HG02759 (cell line): ENCODE data around the gene TNFSF12.

Experiments used
- ATAC-seq: cut with Tn5 transposase; IDR thresholded peaks from one replicate; pipeline ENCODE4 v1.9.1; 2021; ENCODE audit warnings: mild to moderate bottlenecking, moderate library complexity; ENCODE audit not compliant: unreplicated experiment

Gene TNFSF12

GRCh38 chr17:7563115-7563869 lies 14.4 kb downstream of the TNFSF12 start:
- no peak for ATAC-seq

- ATAC-seq = no peak
Observed at GRCh38 chr17:7569571-7569970, 20.7 kb downstream of the TNFSF12 start.

GRCh38 chr17:7570351-7570750 lies 21.5 kb downstream of the TNFSF12 start:
- ATAC-seq = no peak

DNA sequence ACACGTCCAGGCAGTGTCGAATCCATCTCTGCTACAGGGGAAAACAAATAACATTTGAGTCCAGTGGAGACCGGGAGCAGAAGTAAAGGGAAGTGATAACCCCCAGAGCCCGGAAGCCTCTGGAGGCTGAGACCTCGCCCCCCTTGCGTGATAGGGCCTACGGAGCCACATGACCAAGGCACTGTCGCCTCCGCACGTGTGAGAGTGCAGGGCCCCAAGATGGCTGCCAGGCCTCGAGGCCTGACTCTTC lies 23.4 kb downstream of the TNFSF12 start:
- no peak for ATAC-seq

- peak; percentile 89 for ATAC-seq
Observed at GRCh38 chr17:7572588-7573323, 23.9 kb downstream of the TNFSF12 start.

GRCh38 chr17:7573324-7574080 lies 24.6 kb downstream of the TNFSF12 start:
- ATAC-seq = no peak

DNA sequence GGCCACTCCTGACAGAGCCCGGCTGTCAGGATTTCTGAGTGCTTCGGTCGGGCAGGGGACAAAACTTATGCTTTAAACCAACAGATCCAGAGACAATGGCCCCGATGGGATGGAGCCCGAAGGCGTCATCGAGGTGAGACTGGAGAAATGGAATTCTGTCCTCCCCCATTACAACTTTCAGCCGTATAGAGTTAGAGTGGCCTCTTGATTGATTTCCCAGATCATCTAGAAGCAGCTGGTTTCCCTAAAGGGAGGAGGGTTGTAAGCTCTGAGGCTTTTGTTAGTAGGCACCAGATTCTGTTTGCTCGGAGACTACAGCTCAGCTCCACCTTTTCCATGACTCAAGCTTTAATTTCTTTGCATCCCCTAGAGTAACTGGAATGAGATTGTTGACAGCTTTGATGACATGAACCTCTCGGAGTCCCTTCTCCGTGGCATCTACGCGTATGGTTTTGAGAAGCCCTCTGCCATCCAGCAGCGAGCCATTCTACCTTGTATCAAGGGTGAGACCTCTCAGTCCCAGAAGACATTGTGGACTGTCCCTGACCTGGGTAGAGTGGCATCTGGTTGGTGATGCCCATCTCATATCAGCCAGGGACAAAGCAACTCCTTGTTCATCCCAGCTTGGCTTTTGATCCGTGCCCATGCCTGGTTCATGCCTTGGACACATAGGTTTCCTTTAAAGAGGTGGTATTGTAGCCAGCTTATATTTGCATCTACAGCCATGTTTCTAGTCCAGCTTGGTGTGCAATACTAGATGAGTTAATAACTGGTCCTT lies 25.5 kb downstream of the TNFSF12 start:
- ATAC-seq = no peak

DNA sequence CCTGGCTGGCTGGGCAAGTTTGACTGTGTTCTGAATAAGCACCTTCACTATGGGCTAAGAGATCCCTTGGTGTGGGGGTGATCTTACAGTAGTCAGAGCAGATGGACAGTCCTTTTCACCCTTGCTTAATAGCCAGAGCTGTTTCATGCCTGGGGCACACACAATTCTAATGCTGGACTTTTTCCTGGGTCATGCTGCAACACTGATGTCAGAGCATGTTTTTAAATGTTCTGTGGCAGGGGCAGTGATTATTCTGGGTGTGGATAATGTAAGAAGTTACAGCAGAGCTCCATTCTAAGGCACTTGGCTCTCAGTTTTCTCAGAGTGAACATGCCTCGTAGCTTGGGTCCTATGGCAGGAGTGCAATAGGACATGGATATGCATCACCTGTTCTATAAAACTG lies 26.6 kb downstream of the TNFSF12 start:
- ATAC-seq = no peak

DNA sequence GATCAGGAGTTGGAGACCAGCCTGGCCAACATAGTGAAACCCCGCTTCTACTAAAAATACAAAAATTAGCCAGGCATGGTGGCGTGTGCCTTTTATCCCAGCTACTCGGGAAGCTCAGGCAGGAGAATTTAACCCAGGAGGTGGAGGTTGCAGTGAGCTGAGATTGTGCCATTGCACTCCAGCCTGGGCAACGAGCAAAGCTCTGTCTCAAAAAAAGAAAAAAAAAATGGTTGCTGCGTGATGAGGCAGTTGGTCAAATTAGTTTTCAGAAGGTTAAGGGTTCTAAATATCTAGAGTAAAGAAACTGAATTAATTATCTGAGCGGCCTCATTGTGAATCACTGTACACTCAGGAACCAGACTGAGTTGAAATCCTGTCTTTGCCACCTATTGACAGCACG lies 27.1 kb downstream of the TNFSF12 start:
- ATAC-seq = no peak

GRCh38 chr17:7576432-7576937 lies 27.6 kb downstream of the TNFSF12 start:
- no peak for ATAC-seq

DNA sequence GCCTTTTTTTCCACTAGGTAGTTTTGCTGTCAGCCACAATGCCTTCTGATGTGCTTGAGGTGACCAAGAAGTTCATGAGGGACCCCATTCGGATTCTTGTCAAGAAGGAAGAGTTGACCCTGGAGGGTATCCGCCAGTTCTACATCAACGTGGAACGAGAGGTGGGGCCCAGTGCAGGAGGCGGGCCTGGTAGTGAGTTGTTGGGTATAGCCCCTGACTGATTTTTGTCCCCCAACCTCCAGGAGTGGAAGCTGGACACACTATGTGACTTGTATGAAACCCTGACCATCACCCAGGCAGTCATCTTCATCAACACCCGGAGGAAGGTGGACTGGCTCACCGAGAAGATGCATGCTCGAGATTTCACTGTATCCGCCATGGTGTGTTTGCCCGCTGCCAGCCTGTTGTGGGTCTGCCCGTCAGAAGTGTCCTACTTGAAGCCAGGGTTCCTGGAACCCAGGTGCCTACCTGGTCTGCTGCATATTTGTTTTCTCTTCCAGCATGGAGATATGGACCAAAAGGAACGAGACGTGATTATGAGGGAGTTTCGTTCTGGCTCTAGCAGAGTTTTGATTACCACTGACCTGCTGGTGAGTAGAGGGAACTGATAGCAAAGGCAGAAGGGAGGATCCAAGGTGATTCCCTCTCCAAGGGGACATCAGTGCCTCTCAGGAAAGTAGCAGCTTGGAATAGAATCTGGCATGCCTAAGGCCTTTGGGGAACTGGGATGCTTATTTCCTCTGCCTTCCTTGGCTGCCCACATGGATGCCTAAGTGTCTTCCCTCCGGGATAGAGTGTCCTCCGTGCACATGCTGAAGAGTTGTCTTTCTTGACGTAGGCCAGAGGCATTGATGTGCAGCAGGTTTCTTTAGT lies 28.7 kb downstream of the TNFSF12 start:
- ATAC-seq = no peak

- ATAC-seq = peak; percentile 38
Observed at GRCh38 chr17:7579001-7579833, 30.4 kb downstream of the TNFSF12 start, which contains the start of gene CD68. Gene CD68, plus strand, starts transcription at chr17:7579638. Its CDS starts 40 bp downstream, at chr17:7579678.

DNA sequence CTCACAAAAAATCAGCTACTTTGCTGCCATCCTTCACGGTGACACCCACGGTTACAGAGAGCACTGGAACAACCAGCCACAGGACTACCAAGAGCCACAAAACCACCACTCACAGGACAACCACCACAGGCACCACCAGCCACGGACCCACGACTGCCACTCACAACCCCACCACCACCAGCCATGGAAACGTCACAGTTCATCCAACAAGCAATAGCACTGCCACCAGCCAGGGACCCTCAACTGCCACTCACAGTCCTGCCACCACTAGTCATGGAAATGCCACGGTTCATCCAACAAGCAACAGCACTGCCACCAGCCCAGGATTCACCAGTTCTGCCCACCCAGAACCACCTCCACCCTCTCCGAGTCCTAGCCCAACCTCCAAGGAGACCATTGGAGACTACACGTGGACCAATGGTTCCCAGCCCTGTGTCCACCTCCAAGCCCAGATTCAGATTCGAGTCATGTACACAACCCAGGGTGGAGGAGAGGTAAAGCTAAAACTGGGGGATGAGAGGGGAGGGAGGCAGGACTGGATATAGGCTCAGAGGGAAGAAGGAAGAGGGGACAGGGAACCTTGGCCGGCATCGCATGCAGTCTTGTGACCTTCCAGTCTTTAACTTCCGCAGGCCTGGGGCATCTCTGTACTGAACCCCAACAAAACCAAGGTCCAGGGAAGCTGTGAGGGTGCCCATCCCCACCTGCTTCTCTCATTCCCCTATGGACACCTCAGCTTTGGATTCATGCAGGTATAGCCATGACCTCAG lies 31.2 kb downstream of the TNFSF12 start:
- no peak for ATAC-seq

DNA sequence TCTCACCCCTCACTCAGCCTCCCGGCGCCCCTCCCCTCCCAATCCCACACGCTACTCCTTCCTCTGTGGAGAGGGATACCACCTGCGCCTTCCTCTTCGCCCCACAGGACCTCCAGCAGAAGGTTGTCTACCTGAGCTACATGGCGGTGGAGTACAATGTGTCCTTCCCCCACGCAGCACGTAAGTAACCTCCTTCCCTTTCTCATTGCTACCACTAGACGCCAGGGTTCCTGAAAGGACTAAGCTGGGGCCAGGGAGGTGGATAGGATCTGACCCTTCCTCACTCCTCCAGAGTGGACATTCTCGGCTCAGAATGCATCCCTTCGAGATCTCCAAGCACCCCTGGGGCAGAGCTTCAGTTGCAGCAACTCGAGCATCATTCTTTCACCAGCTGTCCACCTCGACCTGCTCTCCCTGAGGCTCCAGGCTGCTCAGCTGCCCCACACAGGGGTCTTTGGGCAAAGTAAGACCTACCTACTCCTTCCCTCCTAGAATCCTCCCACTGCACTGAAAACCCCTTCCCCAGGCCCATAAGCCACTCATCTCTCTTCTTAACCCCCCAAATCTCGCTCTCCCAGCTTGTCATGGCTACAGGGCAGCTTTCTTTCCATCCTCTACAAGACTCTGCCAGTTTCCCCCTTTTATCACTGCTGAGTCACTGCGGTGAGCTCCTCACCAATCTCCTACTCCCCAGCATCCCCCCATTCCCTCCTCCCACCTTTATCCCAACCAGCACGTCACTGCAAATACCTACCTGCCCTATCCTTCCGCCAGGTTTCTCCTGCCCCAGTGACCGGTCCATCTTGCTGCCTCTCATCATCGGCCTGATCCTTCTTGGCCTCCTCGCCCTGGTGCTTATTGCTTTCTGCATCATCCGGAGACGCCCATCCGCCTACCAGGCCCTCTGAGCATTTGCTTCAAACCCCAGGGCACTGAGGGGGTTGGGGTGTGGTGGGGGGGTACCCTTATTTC lies 32.0 kb downstream of the TNFSF12 start:
- ATAC-seq = no peak

DNA sequence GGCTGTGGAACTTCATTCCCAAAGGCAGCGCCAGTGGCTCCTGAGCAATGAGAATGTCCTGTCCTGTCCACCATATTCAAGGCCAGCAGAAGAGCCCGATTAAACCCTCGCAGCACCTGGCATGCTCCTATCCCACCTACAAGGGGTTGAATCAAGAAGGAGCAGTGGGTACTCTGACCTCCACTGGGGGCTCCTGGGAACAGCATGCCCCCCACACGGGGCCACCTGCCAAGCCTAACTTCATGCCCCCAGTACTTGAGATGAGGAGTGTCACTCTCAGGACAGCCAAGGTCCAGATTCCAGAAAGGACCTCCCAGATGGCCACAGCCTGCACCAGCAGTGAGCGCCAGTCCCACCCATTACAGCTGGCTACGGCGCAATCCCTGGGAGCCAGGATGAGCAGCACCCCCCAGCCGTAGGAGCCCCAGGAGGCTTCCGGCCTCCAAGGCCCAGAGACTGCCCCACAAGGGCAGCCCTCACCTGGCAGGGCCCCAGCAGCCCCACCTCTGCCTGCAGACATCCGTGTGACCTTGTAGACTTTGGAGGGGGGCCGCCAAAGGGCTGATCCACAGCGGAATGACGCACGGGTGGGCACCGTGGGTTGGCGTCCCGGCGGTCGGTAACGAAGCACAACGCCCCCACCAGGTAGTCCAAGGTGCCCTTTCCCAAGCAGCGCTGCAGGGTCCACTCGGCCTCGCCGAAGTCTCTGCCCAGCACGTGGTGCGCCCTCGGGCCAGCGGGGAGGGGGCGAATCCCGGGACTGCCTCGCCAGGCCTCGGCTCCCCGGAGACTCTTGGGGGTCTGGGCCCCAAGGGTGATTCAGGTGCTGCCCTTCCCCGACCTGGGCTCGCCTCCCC lies 33.8 kb downstream of the TNFSF12 start:
- no peak for ATAC-seq
